ENCODE measurements around the gene ANKS3.

Gene ANKS3

DNA sequence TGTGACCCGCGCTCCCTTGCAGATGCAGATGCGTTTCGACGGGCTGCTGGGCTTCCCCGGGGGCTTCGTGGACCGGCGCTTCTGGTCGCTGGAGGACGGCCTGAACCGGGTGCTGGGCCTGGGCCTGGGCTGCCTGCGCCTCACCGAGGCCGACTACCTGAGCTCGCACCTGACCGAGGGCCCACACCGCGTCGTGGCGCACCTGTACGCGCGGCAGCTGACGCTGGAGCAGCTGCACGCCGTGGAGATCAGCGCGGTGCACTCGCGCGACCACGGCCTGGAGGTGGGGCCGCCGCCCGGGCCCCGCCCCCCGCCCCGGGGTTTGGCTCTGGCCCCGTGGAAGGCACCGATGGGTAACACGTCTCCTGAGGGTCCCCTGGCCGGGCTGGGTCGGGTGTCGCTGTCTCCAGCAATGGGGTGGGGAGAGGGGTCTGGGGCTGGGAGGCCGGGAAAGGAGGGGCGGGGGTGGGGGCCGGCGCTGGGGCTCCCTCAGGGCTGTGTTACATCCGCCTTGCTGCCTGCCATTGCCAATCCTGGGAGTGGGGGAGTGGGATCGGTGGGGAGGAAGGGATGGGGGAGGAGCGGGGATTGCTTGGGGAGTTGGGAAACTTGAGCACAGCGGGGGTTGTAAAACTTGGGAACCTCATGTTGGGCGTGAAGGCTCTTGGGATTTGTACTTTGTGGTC is 40.0 kb downstream of the ANKS3 start:
- peak; percentile 33 for DNase-seq (ENCODE audit: low read depth, low spot score)
- TF ChIP-seq, protein P1, sequence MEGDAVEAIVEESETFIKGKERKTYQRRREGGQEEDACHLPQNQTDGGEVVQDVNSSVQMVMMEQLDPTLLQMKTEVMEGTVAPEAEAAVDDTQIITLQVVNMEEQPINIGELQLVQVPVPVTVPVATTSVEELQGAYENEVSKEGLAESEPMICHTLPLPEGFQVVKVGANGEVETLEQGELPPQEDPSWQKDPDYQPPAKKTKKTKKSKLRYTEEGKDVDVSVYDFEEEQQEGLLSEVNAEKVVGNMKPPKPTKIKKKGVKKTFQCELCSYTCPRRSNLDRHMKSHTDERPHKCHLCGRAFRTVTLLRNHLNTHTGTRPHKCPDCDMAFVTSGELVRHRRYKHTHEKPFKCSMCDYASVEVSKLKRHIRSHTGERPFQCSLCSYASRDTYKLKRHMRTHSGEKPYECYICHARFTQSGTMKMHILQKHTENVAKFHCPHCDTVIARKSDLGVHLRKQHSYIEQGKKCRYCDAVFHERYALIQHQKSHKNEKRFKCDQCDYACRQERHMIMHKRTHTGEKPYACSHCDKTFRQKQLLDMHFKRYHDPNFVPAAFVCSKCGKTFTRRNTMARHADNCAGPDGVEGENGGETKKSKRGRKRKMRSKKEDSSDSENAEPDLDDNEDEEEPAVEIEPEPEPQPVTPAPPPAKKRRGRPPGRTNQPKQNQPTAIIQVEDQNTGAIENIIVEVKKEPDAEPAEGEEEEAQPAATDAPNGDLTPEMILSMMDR (IDR thresholded peaks at IDR 0.05; ENCODE audit: low read depth, low read length), result no peak
- in situ Hi-C loops (cut with HindIII; ENCODE audit: low sequenced_read_pairs), result no loop called here
- peak overlapping the region; percentile 76 for H3K4me3 ChIP-seq (ENCODE audit: low read depth, low read length)

- TF ChIP-seq, protein P1 (IDR thresholded peaks at IDR 0.05; ENCODE audit: low read depth, low read length), result peak; percentile 12
- in situ Hi-C loops (cut with HindIII; ENCODE audit: low sequenced_read_pairs), result no loop called here
- peak within 1 kb of the TSS; percentile 76 for H3K4me3 ChIP-seq (ENCODE audit: low read depth, low read length)
- peak; percentile 93 for DNase-seq (ENCODE audit: low read depth, low spot score)
Observed at GRCh38 chr16:4693296-4693955, 40.6 kb downstream of the ANKS3 start, which contains the start of gene NUDT16L1. NUDT16L1 (plus strand) TSS chr16:4693562; CDS start chr16:4693727, 165 bp downstream.

DNA sequence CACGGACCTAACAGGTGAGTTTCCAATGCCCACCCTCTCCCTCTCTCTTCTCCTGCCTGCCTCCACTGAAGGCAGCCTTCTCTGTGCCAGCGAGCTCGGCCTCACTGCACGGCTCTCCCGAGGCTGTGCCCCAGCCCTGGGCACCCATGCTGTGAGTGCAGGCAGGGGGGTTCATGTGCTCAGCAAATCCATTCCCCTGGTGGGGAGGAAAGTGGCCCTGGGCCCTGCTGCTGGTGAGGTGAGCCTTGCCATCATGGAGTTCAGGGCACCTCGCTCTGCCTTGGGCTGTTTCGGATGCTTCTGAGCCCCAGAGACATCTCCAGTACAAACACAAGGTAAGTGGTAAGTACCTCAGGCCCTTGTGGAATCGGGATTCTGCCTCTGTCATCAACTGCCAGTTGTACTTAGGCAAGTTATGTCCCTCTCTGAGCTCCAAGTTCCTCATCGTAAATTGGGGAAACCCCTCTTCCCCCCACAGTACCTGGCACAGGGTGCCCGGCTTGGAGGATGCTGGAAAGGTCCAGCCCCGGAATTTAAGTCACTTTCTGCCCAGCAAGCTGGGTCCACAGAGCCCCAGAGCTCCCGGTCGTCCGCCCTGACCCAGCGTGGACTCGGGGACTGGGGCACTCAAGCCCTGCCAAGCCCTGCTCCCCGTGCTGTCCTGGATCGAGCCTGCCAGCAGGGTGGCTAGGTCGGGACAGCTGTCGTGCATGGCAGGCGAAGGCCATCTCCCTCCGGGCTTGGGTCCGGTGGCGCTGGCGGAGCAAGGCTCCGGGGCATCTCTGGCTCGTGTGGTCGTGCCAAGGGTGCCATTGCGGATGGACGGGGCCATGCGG is 41.4 kb downstream of the ANKS3 start:
- TF ChIP-seq, protein P1 (IDR thresholded peaks at IDR 0.05; ENCODE audit: low read depth, low read length), result no peak
- peak overlapping the region; percentile 62 for H3K4me3 ChIP-seq (ENCODE audit: low read depth, low read length)
- no peak for DNase-seq (ENCODE audit: low read depth, low spot score)
- in situ Hi-C loops (cut with HindIII; ENCODE audit: low sequenced_read_pairs), result no loop called here

- no peak for DNase-seq (ENCODE audit: low read depth, low spot score)
- in situ Hi-C loops (cut with HindIII; ENCODE audit: low sequenced_read_pairs), result no loop called here
- no peak overlapping the region for H3K4me3 ChIP-seq (ENCODE audit: low read depth, low read length)
- TF ChIP-seq, protein P1 (IDR thresholded peaks at IDR 0.05; ENCODE audit: low read depth, low read length), result no peak
Observed at GRCh38 chr16:4691666-4692412, 42.2 kb downstream of the ANKS3 start.

GRCh38 chr16:4690946-4691665 is 43.0 kb downstream of the ANKS3 start:
- in situ Hi-C loops (cut with HindIII; ENCODE audit: low sequenced_read_pairs), result no loop called here
- no peak for DNase-seq (ENCODE audit: low read depth, low spot score)
- TF ChIP-seq, protein P1 (IDR thresholded peaks at IDR 0.05; ENCODE audit: low read depth, low read length), result no peak
- no peak overlapping the region for H3K4me3 ChIP-seq (ENCODE audit: low read depth, low read length)

Data from astrocyte of the spinal cord (primary cell).